NCI-H748 treated with DMSO at 0.1 percent for 48 hours (cell line): Measurements from ENCODE around the gene SLC22A17.
"Not testable (repeated sequence)": the region's sequence is repeated elsewhere in the genome, so short reads cannot be mapped to it uniquely, and the experiment has no call there.

Experiments used
- DNase-seq: peaks from one replicate; lab custom pipeline; 2025; lab: John Stamatoyannopoulos, UW

SLC22A17 gene

GRCh38 chr14:23339506-23340268 is 13.0 kb downstream of the SLC22A17 start:
- no peak for DNase-seq

- no peak for DNase-seq
Measured at GRCh38 chr14:23335623-23336022, 17.1 kb downstream of the SLC22A17 start.

- DNase-seq: peak; percentile 63
Measured at GRCh38 chr14:23327947-23328744, 24.5 kb downstream of the SLC22A17 start.

- DNase-seq: no peak
Measured at GRCh38 chr14:23326491-23327332, 26.0 kb downstream of the SLC22A17 start.

GRCh38 chr14:23325746-23326145 is 26.9 kb downstream of the SLC22A17 start:
- DNase-seq: not testable (repeated sequence)

GRCh38 chr14:23324993-23325392 is 27.7 kb downstream of the SLC22A17 start:
- no peak for DNase-seq

GRCh38 chr14:23324455-23324846 is 28.2 kb downstream of the SLC22A17 start:
- DNase-seq: no peak

- no peak for DNase-seq
Measured at GRCh38 chr14:23323838-23324454, 28.7 kb downstream of the SLC22A17 start.

- DNase-seq: no peak
Measured at GRCh38 chr14:23322568-23323517, 29.8 kb downstream of the SLC22A17 start.

GRCh38 chr14:23321572-23322547 is 30.8 kb downstream of the SLC22A17 start:
- peak; percentile 5 for DNase-seq

GRCh38 chr14:23320584-23321571 is 31.8 kb downstream of the SLC22A17 start, which contains the start of gene PABPN1:
Gene PABPN1, plus strand, starts transcription at chr14:23321457. Its CDS starts 13 bp downstream, at chr14:23321470.
- peak; percentile 99 for DNase-seq

GRCh38 chr14:23319746-23320583 is 32.7 kb downstream of the SLC22A17 start:
- no peak for DNase-seq

- no peak for DNase-seq
Measured at GRCh38 chr14:23316300-23316699, 36.4 kb downstream of the SLC22A17 start.

GRCh38 chr14:23310546-23310945 is 42.1 kb downstream of the SLC22A17 start:
- DNase-seq: no peak

- no peak for DNase-seq
Measured at GRCh38 chr14:23308721-23309445, 43.8 kb downstream of the SLC22A17 start.
